K562 (cell line): ENCODE data around the gene TRA2B. TPM values are rescaled to one million over a fixed set of nuclear protein-coding genes. Genes with fewer than 3 reads are reported as not detected.

Experiments
- ATF3 ChIP-seq, 2 experiments: fragments of 450-650 bp in 1 of 2; sonication (generic) in 1 of 2; formaldehyde crosslinking in 1 of 2; IDR thresholded peaks in 1 of 2; conservative IDR thresholded peaks in 1 of 2; 2 replicates each; pipeline versions ENCODE4 v1.6.1 to v1.8.1; 2016 to 2023; ENCODE audit warnings: mild to moderate bottlenecking in 2 of 2, moderate library complexity in 2 of 2, inconsistent platforms in 1 of 2, missing genetic modification reagents in 1 of 2
- CXXC5 ChIP-seq: fragments of 250-450 bp; sonication (Bioruptor Pico); IDR thresholded peaks from 2 replicates; pipeline ENCODE4 v1.8.0; 2022; ENCODE audit warnings: inconsistent platforms, mild to moderate bottlenecking, moderate library complexity
- DDX20 ChIP-seq: fragments of 450-650 bp; IDR thresholded peaks from 2 replicates; pipeline ENCODE4 v1.6.1; 2016; ENCODE audit warnings: missing genetic modification characterization, low read depth, mild to moderate bottlenecking, missing compliant biosample characterization, moderate library complexity
- HNRNPLL ChIP-seq: fragments of 200-400 bp; formaldehyde crosslinking; IDR thresholded peaks from 2 replicates; pipeline ENCODE4 v1.6.1; 2017; ENCODE audit warnings: low read length, low read depth, mild to moderate bottlenecking; ENCODE audit not compliant: poor library complexity, severe bottlenecking
- L3MBTL2 ChIP-seq: fragments of 450-650 bp; IDR thresholded peaks from 2 replicates; pipeline ENCODE4 v1.6.1; 2016; ENCODE audit warnings: mild to moderate bottlenecking, moderate library complexity
- LEF1 ChIP-seq: fragments of 450-650 bp; IDR thresholded peaks from 2 replicates; pipeline ENCODE4 v1.6.1; 2016; ENCODE audit warnings: mild to moderate bottlenecking
- RNF2 ChIP-seq: sonication (generic); IDR thresholded peaks from 2 replicates; pipeline ENCODE4 v1.6.1; 2016
- SIN3A ChIP-seq, 2 experiments: fragments of 150-350 bp in 1 of 2; IDR thresholded peaks; 2 replicates each; pipeline ENCODE4 v1.6.1; 2011 to 2016; ENCODE audit warnings: borderline replicate concordance in 2 of 2, low read depth in 2 of 2, low read length in 2 of 2, mild to moderate bottlenecking in 2 of 2, moderate library complexity in 2 of 2; ENCODE audit not compliant: control insufficient read depth in 1 of 2
- TGIF2 ChIP-seq: sonication (generic); formaldehyde crosslinking; IDR thresholded peaks from 2 replicates; pipeline ENCODE4 v1.8.1; 2022; ENCODE audit warnings: mild to moderate bottlenecking, missing genetic modification reagents, moderate library complexity
- ZNF316 ChIP-seq: fragments of 450-650 bp; IDR thresholded peaks from 2 replicates; pipeline ENCODE4 v1.6.1; 2016
- ZNF318 ChIP-seq, 2 experiments: fragments of 450-650 bp; IDR thresholded peaks; 2 replicates each; pipeline ENCODE4 v1.6.1; 2016; ENCODE audit warnings: mild to moderate bottlenecking in 2 of 2, borderline replicate concordance in 1 of 2, low read depth in 1 of 2, moderate library complexity in 1 of 2
- ZNF583 ChIP-seq: fragments of 250-450 bp; sonication (Bioruptor Pico); IDR thresholded peaks from 2 replicates; pipeline ENCODE4 v1.4.0; 2020
- polyA plus RNA-seq, 8 experiments: library from polyadenylated mRNA; depleted of rRNA in 4 of 8; stranded (reverse) in 5 of 8; unstranded in 3 of 8; fragments of >200 nt; fragmentation: Nextera tagmentation in 2 of 8; fragmentation: Illumina TruSeq in 1 of 8; extraction: Ambion mirVana in 2 of 8; extraction: Trizol in 1 of 8; gene quantifications; 2 replicates each; pipeline versions ENCODE4 v1.2.1 to v1.2.3, GENCODE V29; 2011 to 2014; ENCODE audit warnings: inconsistent platforms in 1 of 8, missing spikeins in 1 of 8
- total RNA-seq, 7 experiments: library from RNA; depleted of rRNA in 6 of 7; stranded (reverse); fragments of >200 nt in 6 of 7; fragmentation: Illumina TruSeq in 2 of 7; extraction: Trizol in 2 of 7; gene quantifications; 2 replicates each; pipeline versions ENCODE4 v1.2.1 to v1.2.3, GENCODE V29; 2011 to 2021; ENCODE audit warnings: low replicate concordance in 1 of 7
- TF ChIP-seq, protein P1 (sequence below): fragments of 450-650 bp; formaldehyde crosslinking; IDR thresholded peaks from 2 replicates; pipeline ENCODE4 v1.4.0; 2022; ENCODE audit warnings: missing genetic modification characterization
- TF ChIP-seq, protein P2 (sequence below): fragments of 200-800 bp; sonication (Bioruptor generic); IDR thresholded peaks from 2 replicates; pipeline ENCODE4 v1.6.1; 2017; ENCODE audit warnings: missing genetic modification characterization, missing compliant biosample characterization

TRA2B gene
- total and polyA plus RNA-seq, 9 of the 15 experiments (the other 6 are each of a cell fraction or from before 2014, with no cell fraction given), result 105 to 411 (median 278) TPM

GRCh38 chr3:185976977-185977678 lies 39.3 kb upstream of the TRA2B start (continued):
- TF ChIP-seq, protein P1, sequence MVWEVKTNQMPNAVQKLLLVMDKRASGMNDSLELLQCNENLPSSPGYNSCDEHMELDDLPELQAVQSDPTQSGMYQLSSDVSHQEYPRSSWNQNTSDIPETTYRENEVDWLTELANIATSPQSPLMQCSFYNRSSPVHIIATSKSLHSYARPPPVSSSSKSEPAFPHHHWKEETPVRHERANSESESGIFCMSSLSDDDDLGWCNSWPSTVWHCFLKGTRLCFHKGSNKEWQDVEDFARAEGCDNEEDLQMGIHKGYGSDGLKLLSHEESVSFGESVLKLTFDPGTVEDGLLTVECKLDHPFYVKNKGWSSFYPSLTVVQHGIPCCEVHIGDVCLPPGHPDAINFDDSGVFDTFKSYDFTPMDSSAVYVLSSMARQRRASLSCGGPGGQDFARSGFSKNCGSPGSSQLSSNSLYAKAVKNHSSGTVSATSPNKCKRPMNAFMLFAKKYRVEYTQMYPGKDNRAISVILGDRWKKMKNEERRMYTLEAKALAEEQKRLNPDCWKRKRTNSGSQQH (CRISPR knock-in tag), result 0 out of 2 replicates have a peak, but pooled peaks have one; percentile 30
- 0 out of 4 replicates have a peak, but pooled peaks of 1 of the 2 experiments have one; percentile 60 for TF ChIP-seq ZNF318 (IDR thresholded peaks at IDR 0.05; ENCODE audit: borderline replicate concordance in 1 of 2, low read depth in 1 of 2)
- TF ChIP-seq CXXC5 (CRISPR knock-in tag), result peak; percentile 4; the same call in 1 of the 2 replicates
- TF ChIP-seq LEF1, result peak; percentile 53; the same call in 1 of the 2 replicates
- no peak for TF ChIP-seq DDX20 (tag)
- no peak for TF ChIP-seq SIN3A (IDR thresholded peaks at IDR 0.05; ENCODE audit: borderline replicate concordance in 2 of 2, control insufficient read depth in 1 of 2, low read depth in 2 of 2, low read length in 2 of 2)
- peak; percentile 13; the same call in 1 of the 2 replicates for TF ChIP-seq RNF2
- TF ChIP-seq ZNF316, result no peak
- TF ChIP-seq HNRNPLL, result no peak
- TF ChIP-seq, protein P2, sequence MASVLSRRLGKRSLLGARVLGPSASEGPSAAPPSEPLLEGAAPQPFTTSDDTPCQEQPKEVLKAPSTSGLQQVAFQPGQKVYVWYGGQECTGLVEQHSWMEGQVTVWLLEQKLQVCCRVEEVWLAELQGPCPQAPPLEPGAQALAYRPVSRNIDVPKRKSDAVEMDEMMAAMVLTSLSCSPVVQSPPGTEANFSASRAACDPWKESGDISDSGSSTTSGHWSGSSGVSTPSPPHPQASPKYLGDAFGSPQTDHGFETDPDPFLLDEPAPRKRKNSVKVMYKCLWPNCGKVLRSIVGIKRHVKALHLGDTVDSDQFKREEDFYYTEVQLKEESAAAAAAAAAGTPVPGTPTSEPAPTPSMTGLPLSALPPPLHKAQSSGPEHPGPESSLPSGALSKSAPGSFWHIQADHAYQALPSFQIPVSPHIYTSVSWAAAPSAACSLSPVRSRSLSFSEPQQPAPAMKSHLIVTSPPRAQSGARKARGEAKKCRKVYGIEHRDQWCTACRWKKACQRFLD (CRISPR knock-in tag), result 0 out of 2 replicates have a peak, but pooled peaks have one; percentile 54
- no peak for TF ChIP-seq ATF3 (IDR thresholded peaks at IDR 0.05)
- no peak for TF ChIP-seq ATF3 (CRISPR knock-in tag; conservative IDR thresholded peaks at IDR 0.05)
- TF ChIP-seq L3MBTL2, result 0 out of 2 replicates have a peak, but pooled peaks have one; percentile 34
- TF ChIP-seq TGIF2 (CRISPR knock-in tag), result no peak
- TF ChIP-seq ZNF583 (CRISPR knock-in tag), result no peak
